WTC11 (cell line): ENCODE data around the gene HIPK2. TPM values are rescaled to one million over a fixed set of nuclear protein-coding genes. Genes with fewer than 3 reads are reported as not detected.

Source experiments
- ATAC-seq: fragments of 200-7000 bp; cut with Tn5 transposase; 2 replicates; pipeline ENCODE4 v1.10.0; 2021; ENCODE audit warnings: mild to moderate bottlenecking, moderate library complexity
- CTCF ChIA-PET: fragments of 300-600 bp; sonication (Branson Sonifier 250); formaldehyde crosslinking; loops from one replicate; lab custom pipeline; 2021; ENCODE audit warnings: antibody characterized with exemption; lab: Charles Lee
- POLR2A ChIA-PET: fragments of 350-600 bp; sonication (Branson Sonifier 250); formaldehyde crosslinking; loops from one replicate; lab custom pipeline; 2021; ENCODE audit warnings: antibody characterized with exemption; lab: Charles Lee
- DNase-seq: peaks from one replicate; pipeline ENCODE4 v3.0.0; 2021; ENCODE audit warnings: low spot score
- H3K27ac Mint-ChIP-seq: 2 replicates; pipeline ENCODE4 v1.8.0; 2021; ENCODE audit warnings: mixed read lengths
- H3K27me3 Mint-ChIP-seq: 2 replicates; pipeline ENCODE4 v1.8.0; 2021; ENCODE audit warnings: low read depth, mild to moderate bottlenecking, moderate library complexity, mixed read lengths
- H3K36me3 Mint-ChIP-seq: 2 replicates; pipeline ENCODE4 v1.8.0; 2021; ENCODE audit warnings: mixed read lengths
- H3K4me1 Mint-ChIP-seq: 2 replicates; pipeline ENCODE4 v1.8.0; 2022; ENCODE audit warnings: mixed read lengths
- H3K4me3 Mint-ChIP-seq: 2 replicates; pipeline ENCODE4 v1.8.0; 2021; ENCODE audit warnings: mild to moderate bottlenecking, moderate library complexity, mixed read lengths
- H3K9me3 Mint-ChIP-seq: 2 replicates; pipeline ENCODE4 v1.8.0; 2021; ENCODE audit warnings: mixed read lengths
- AFF4 ChIP-seq: sonication (generic); formaldehyde crosslinking; IDR thresholded peaks from 2 replicates; pipeline ENCODE4 v1.8.1; 2023; ENCODE audit warnings: mild to moderate bottlenecking, missing genetic modification reagents, borderline replicate concordance
- ATF1 ChIP-seq: sonication (generic); formaldehyde crosslinking; IDR thresholded peaks from 2 replicates; pipeline ENCODE4 v1.8.1; 2023; ENCODE audit warnings: mild to moderate bottlenecking, moderate library complexity, missing genetic modification reagents
- CREB1 ChIP-seq: sonication (generic); formaldehyde crosslinking; IDR thresholded peaks from 2 replicates; pipeline ENCODE4 v1.8.0; 2023; ENCODE audit warnings: mild to moderate bottlenecking, missing genetic modification reagents
- CREM ChIP-seq: sonication (generic); formaldehyde crosslinking; IDR thresholded peaks from 2 replicates; pipeline ENCODE4 v1.8.1; 2022; ENCODE audit warnings: mild to moderate bottlenecking, missing genetic modification reagents, moderate library complexity
- E2F1 ChIP-seq: sonication (generic); formaldehyde crosslinking; IDR thresholded peaks from 2 replicates; pipeline ENCODE4 v1.8.0; 2022; ENCODE audit warnings: mild to moderate bottlenecking, missing genetic modification reagents
- ETV6 ChIP-seq: sonication (generic); formaldehyde crosslinking; IDR thresholded peaks from 2 replicates; pipeline ENCODE4 v1.8.1; 2022; ENCODE audit warnings: mild to moderate bottlenecking, missing genetic modification reagents
- FOXP1 ChIP-seq: sonication (generic); formaldehyde crosslinking; IDR thresholded peaks from 2 replicates; pipeline ENCODE4 v1.8.0; 2022; ENCODE audit warnings: missing genetic modification reagents, mild to moderate bottlenecking, moderate library complexity, borderline replicate concordance
- JAZF1 ChIP-seq: fragments of 250-450 bp; sonication (Bioruptor Pico); IDR thresholded peaks from 2 replicates; pipeline ENCODE4 v1.9.0; 2021; ENCODE audit warnings: moderate library complexity, mild to moderate bottlenecking, inconsistent platforms
- MLX ChIP-seq: sonication (generic); formaldehyde crosslinking; IDR thresholded peaks from 2 replicates; pipeline ENCODE4 v1.8.1; 2023; ENCODE audit warnings: mild to moderate bottlenecking, missing genetic modification reagents, moderate library complexity
- NFYB ChIP-seq: sonication (generic); formaldehyde crosslinking; conservative IDR thresholded peaks from 2 replicates; pipeline ENCODE4 v1.8.0; 2022; ENCODE audit warnings: low read depth, missing genetic modification reagents
- NR2C2 ChIP-seq: sonication (generic); formaldehyde crosslinking; IDR thresholded peaks from 2 replicates; pipeline ENCODE4 v1.8.0; 2022; ENCODE audit warnings: mild to moderate bottlenecking, missing genetic modification reagents
- PRRX2 ChIP-seq: fragments of 250-450 bp; sonication (Bioruptor Pico); IDR thresholded peaks from 2 replicates; pipeline ENCODE4 v1.8.0; 2021; ENCODE audit warnings: mild to moderate bottlenecking
- RORB ChIP-seq: fragments of 250-450 bp; sonication (Bioruptor Pico); IDR thresholded peaks from 2 replicates; pipeline ENCODE4 v1.9.0; 2021; ENCODE audit warnings: mild to moderate bottlenecking
- SP1 ChIP-seq: sonication (generic); formaldehyde crosslinking; conservative IDR thresholded peaks from 2 replicates; pipeline ENCODE4 v1.8.1; 2022; ENCODE audit warnings: missing genetic modification reagents
- TEAD1 ChIP-seq: sonication (generic); formaldehyde crosslinking; IDR thresholded peaks from 2 replicates; pipeline ENCODE4 v1.8.0; 2022; ENCODE audit warnings: mild to moderate bottlenecking, missing genetic modification reagents
- TEAD4 ChIP-seq: sonication (generic); formaldehyde crosslinking; IDR thresholded peaks from 2 replicates; pipeline ENCODE4 v1.8.0; 2022; ENCODE audit warnings: mild to moderate bottlenecking, missing genetic modification reagents
- ZNF121 ChIP-seq: sonication (generic); formaldehyde crosslinking; IDR thresholded peaks from 2 replicates; pipeline ENCODE4 v1.8.0; 2023; ENCODE audit warnings: missing genetic modification reagents
- ZNF263 ChIP-seq: sonication (generic); formaldehyde crosslinking; IDR thresholded peaks from 2 replicates; pipeline ENCODE4 v1.8.1; 2022; ENCODE audit warnings: low read depth, mild to moderate bottlenecking, moderate library complexity, missing genetic modification reagents
- ZNF396 ChIP-seq: fragments of 250-450 bp; sonication (Bioruptor Pico); IDR thresholded peaks from 2 replicates; pipeline ENCODE4 v1.8.0; 2021; ENCODE audit warnings: mild to moderate bottlenecking, moderate library complexity, borderline replicate concordance
- ZNF671 ChIP-seq: fragments of 250-450 bp; sonication (Bioruptor Pico); IDR thresholded peaks from 2 replicates; pipeline ENCODE4 v1.8.0; 2021; ENCODE audit warnings: mild to moderate bottlenecking
- total RNA-seq: library from RNA; stranded (reverse); gene quantifications from 3 replicates; pipeline ENCODE4 v1.2.3, GENCODE V29; 2021
- TF ChIP-seq, protein P1 (sequence below): sonication (generic); formaldehyde crosslinking; IDR thresholded peaks from 2 replicates; pipeline ENCODE4 v1.8.1; 2022; ENCODE audit warnings: mild to moderate bottlenecking, moderate library complexity, missing genetic modification reagents
- TF ChIP-seq, protein P2 (sequence below): fragments of 250-450 bp; sonication (Bioruptor Pico); IDR thresholded peaks from 2 replicates; pipeline ENCODE4 v1.9.0; 2021; ENCODE audit warnings: moderate library complexity, mild to moderate bottlenecking, inconsistent platforms, borderline replicate concordance
- TF ChIP-seq, protein P3 (sequence below): sonication (generic); formaldehyde crosslinking; IDR thresholded peaks from 2 replicates; pipeline ENCODE4 v1.8.1; 2022; ENCODE audit warnings: low read depth, mild to moderate bottlenecking, moderate library complexity, missing genetic modification reagents, borderline replicate concordance
- TF ChIP-seq, protein P4 (sequence below): sonication (generic); formaldehyde crosslinking; IDR thresholded peaks from 2 replicates; pipeline ENCODE4 v1.8.1; 2023; ENCODE audit warnings: mild to moderate bottlenecking, moderate library complexity, missing genetic modification reagents

The HIPK2 gene
- total RNA-seq, 1 experiment from 2014 or later = 25.3 TPM

- TF ChIP-seq, protein P1, sequence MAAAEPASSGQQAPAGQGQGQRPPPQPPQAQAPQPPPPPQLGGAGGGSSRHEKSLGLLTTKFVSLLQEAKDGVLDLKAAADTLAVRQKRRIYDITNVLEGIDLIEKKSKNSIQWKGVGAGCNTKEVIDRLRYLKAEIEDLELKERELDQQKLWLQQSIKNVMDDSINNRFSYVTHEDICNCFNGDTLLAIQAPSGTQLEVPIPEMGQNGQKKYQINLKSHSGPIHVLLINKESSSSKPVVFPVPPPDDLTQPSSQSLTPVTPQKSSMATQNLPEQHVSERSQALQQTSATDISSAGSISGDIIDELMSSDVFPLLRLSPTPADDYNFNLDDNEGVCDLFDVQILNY (CRISPR knock-in tag) = no peak
- TF ChIP-seq CREM (CRISPR knock-in tag) = no peak
Observed at GRCh38 chr7:139821349-139822105, 43.7 kb upstream of the HIPK2 start (continued).

- Mint-ChIP-seq H3K9me3 (peaks cover 12% of the 10 kb centered on the region), H3K36me3 (no peaks in the 10 kb centered on the region), H3K27ac (no peak overlapping the region), H3K4me1 (no peaks in the 10 kb centered on the region), H3K4me3 (no peak overlapping the region), H3K27me3 (no peaks in the 10 kb centered on the region)
- TF ChIP-seq ZNF263 (CRISPR knock-in tag) = no peak
- TF ChIP-seq RORB (CRISPR knock-in tag) = no peak
- TF ChIP-seq NFYB = no peak
- no peak for TF ChIP-seq ZNF671 (CRISPR knock-in tag)
- TF ChIP-seq ETV6 (CRISPR knock-in tag) = no peak
- no peak for TF ChIP-seq CREB1 (CRISPR knock-in tag)
- TF ChIP-seq JAZF1 = no peak
- no peak for TF ChIP-seq FOXP1 (CRISPR knock-in tag)
- TF ChIP-seq, protein P2, sequence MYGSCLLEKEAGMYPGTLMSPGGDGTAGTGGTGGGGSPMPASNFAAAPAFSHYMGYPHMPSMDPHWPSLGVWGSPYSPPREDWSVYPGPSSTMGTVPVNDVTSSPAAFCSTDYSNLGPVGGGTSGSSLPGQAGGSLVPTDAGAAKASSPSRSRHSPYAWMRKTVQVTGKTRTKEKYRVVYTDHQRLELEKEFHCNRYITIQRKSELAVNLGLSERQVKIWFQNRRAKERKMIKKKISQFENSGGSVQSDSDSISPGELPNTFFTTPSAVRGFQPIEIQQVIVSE = no peak
- TF ChIP-seq, protein P3, sequence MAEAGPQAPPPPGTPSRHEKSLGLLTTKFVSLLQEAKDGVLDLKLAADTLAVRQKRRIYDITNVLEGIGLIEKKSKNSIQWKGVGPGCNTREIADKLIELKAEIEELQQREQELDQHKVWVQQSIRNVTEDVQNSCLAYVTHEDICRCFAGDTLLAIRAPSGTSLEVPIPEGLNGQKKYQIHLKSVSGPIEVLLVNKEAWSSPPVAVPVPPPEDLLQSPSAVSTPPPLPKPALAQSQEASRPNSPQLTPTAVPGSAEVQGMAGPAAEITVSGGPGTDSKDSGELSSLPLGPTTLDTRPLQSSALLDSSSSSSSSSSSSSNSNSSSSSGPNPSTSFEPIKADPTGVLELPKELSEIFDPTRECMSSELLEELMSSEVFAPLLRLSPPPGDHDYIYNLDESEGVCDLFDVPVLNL = no peak
- no peak for TF ChIP-seq E2F1 (CRISPR knock-in tag)
- no peak for TF ChIP-seq TEAD4 (CRISPR knock-in tag)
- no peak for TF ChIP-seq SP1 (CRISPR knock-in tag)
- no peak for TF ChIP-seq PRRX2
- no peak for TF ChIP-seq ZNF121 (CRISPR knock-in tag)
- TF ChIP-seq ATF1 (CRISPR knock-in tag) = no peak
- TF ChIP-seq TEAD1 (CRISPR knock-in tag) = no peak
- no peak for TF ChIP-seq ZNF396 (CRISPR knock-in tag)
- no peak for ATAC-seq
- CTCF ChIA-PET = no interaction called here
- DNase-seq = no peak
- POLR2A ChIA-PET = no interaction called here
Observed at GRCh38 chr7:139820089-139820488, 42.3 kb upstream of the HIPK2 start.

DNA sequence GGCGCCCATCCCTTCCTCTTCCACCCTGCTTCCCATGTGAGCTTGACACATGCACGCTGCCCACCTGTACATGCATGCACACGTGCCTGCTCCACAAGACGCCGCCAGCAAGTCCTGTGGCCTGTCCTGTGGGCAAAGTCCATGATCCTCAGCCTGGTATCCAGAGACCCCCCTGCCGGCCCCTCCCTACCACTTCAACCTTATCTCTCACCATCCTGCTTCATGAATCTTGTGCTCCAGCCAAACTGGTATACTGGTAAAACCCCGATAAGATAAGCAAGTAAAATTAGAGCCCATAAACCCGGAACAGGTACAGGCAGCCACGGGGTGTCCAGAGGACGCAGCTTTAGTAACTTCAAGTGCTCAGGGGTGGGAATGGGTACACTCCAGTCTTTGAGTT lies 39.5 kb upstream of the HIPK2 start:
- peaks cover 12% of the 10 kb centered on the region for H3K9me3 Mint-ChIP-seq
- H3K4me3 Mint-ChIP-seq = no peak overlapping the region
- DNase-seq = no peak
- no peaks in the 10 kb centered on the region for H3K4me1 Mint-ChIP-seq
- no peaks in the 10 kb centered on the region for H3K27me3 Mint-ChIP-seq
- ChIA-PET CTCF (no interaction called here), POLR2A (no interaction called here)
- no peak overlapping the region for H3K27ac Mint-ChIP-seq
- ATAC-seq = no peak
- no peaks in the 10 kb centered on the region for H3K36me3 Mint-ChIP-seq
- TF ChIP-seq, protein P4, sequence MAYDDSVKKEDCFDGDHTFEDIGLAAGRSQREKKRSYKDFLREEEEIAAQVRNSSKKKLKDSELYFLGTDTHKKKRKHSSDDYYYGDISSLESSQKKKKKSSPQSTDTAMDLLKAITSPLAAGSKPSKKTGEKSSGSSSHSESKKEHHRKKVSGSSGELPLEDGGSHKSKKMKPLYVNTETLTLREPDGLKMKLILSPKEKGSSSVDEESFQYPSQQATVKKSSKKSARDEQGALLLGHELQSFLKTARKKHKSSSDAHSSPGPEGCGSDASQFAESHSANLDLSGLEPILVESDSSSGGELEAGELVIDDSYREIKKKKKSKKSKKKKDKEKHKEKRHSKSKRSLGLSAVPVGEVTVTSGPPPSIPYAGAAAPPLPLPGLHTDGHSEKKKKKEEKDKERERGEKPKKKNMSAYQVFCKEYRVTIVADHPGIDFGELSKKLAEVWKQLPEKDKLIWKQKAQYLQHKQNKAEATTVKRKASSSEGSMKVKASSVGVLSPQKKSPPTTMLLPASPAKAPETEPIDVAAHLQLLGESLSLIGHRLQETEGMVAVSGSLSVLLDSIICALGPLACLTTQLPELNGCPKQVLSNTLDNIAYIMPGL (CRISPR knock-in tag) = no peak
- no peak for TF ChIP-seq AFF4 (CRISPR knock-in tag)
- TF ChIP-seq, protein P3 = no peak
- TF ChIP-seq MLX (CRISPR knock-in tag) = no peak
- TF ChIP-seq ETV6 (CRISPR knock-in tag) = no peak
- no peak for TF ChIP-seq NR2C2
